Measurements from ENCODE around the gene GPX4. TPM values are rescaled to one million over a fixed set of nuclear protein-coding genes. Genes with fewer than 3 reads are reported as not detected.

The GPX4 gene
- total and polyA plus RNA-seq, 2 donors (not counting 3 experiments of a cell fraction or from before 2014, with no cell fraction given), result 469 to 1,136 TPM

GRCh38 chr19:1098177-1099051 is 5.4 kb upstream of the GPX4 start:
- dilution Hi-C loops (cut with MboI; ENCODE audit: extremely low pct_ligation_motif_present, low sequenced_read_pairs) (no loop called here), intact Hi-C loops (cut with micrococcal nuclease) (no loop called here)
- H3K9me3 ChIP-seq (replicated peaks; ENCODE audit: control insufficient read depth, insufficient read depth, low read length), result peaks cover 2% of the 10 kb centered on the region
- no peak overlapping the region for H2AFZ ChIP-seq (ENCODE audit: low read depth, low read length)
- TF ChIP-seq FOS (IDR thresholded peaks at IDR 0.05; ENCODE audit: borderline replicate concordance, insufficient read depth, low read length), result no peak
- no peak for TF ChIP-seq POLR2AphosphoS5 (IDR thresholded peaks at IDR 0.05; ENCODE audit: insufficient read depth, low read depth, low read length)
- TF ChIP-seq JUN (IDR thresholded peaks at IDR 0.05; ENCODE audit: borderline replicate concordance, insufficient read depth, insufficient read length, low read depth), result no peak
- TF ChIP-seq POLR2A (IDR thresholded peaks at IDR 0.05; ENCODE audit: low read depth, low read length), result no peak
- TF ChIP-seq EZH2 (IDR thresholded peaks at IDR 0.05; ENCODE audit: borderline replicate concordance, low read depth, low read length, severe bottlenecking), result no peak
- TF ChIP-seq CTCF (IDR thresholded peaks at IDR 0.05; ENCODE audit: extremely low read depth in 1 of 2, insufficient read depth in 1 of 2, low read depth in 1 of 2, low read length in 2 of 2), result no peak
- TF ChIP-seq MYC (IDR thresholded peaks at IDR 0.05; ENCODE audit: low read depth, low read length), result no peak
- TF ChIP-seq, protein P1, sequence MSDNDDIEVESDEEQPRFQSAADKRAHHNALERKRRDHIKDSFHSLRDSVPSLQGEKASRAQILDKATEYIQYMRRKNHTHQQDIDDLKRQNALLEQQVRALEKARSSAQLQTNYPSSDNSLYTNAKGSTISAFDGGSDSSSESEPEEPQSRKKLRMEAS (IDR thresholded peaks at IDR 0.05; ENCODE audit: insufficient read depth, insufficient read length), result no peak
- peaks cover 17% of the 10 kb centered on the region for H3K79me2 ChIP-seq (ENCODE audit: control insufficient read depth, insufficient read depth, low read length)
- H3K9me1 ChIP-seq (replicated peaks; ENCODE audit: control insufficient read depth, extremely low read depth, insufficient read depth, low read length), result no peaks in the 10 kb centered on the region
- FAIRE-seq (no peak), DNase-seq (ENCODE audit: low read depth, low spot score) (no peak)
- POLR2A ChIA-PET, result no interaction called here
- no peak overlapping the region for H3K27ac ChIP-seq (ENCODE audit: insufficient read depth, low read depth, low read length)
- no peaks in the 10 kb centered on the region for H4K20me1 ChIP-seq (replicated peaks; ENCODE audit: control insufficient read depth, extremely low read depth, insufficient read depth, low read length)
- no peak overlapping the region for H3K4me2 ChIP-seq (ENCODE audit: insufficient read depth, low read length)
- no TSS peak for BruUV-seq (replicated peaks)
- H3K4me1 ChIP-seq (ENCODE audit: control insufficient read depth, extremely low read depth, insufficient read depth, low read length), result peaks cover 36% of the 10 kb centered on the region
- no peak overlapping the region for H3K9ac ChIP-seq (replicated peaks; ENCODE audit: extremely low read depth, insufficient read depth, low read length)
- no peaks in the 10 kb centered on the region for H3K36me3 ChIP-seq (ENCODE audit: control insufficient read depth in 2 of 2, extremely low read depth in 1 of 2, insufficient read depth in 2 of 2, low read length in 2 of 2)
- no peak overlapping the region for H3K4me3 ChIP-seq (replicated peaks in 1 of 3; ENCODE audit: insufficient read depth in 1 of 3, low read depth in 1 of 3, low read length in 3 of 3)
- H3K27me3 ChIP-seq (ENCODE audit: control insufficient read depth in 2 of 2, insufficient read depth in 2 of 2, low read length in 2 of 2), result no peaks in the 10 kb centered on the region
- CTCF ChIA-PET, result interaction anchor here (0.6 kb wide), 1 partner anchor 69 kb away, joined by 3 read pairs; no protein-coding TSS in a partner anchor

Data from endothelial cell of umbilical vein (primary cell).